Stimulated activated CD8-positive, alpha-beta memory T cell treated with anti-CD3 and anti-CD28 coated beads, Interleukin-15, amount 100 ng/mL, for 1 hour (primary cell): Measurements from ENCODE around the gene KRTAP5-6.

Experiments used
- DNase-seq: peaks from one replicate; pipeline ENCODE4 v3.0.0-alpha.2; 2020; ENCODE audit warnings: low read depth

The KRTAP5-6 gene

GRCh38 chr11:1702506-1702905 is 5.5 kb downstream of the KRTAP5-6 start:
- DNase-seq: no peak

DNA sequence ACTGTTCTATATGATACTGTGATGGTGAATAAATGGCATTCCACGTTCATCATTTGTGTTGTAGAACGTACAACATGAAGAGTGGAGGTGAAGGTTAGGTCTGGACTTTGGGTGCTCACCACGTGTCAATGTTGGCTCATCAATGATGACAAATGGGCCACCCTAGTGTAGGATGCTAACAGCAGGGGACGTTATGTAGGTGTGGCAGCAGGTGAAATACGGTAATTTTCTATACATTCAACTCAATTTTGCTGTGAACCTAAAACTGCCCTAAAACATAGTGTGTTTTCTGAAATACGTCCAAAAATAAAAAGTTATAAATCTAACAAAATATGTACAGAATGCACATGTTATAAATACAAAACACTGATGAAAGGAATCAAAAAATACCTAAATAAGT is 6.2 kb downstream of the KRTAP5-6 start:
- no peak for DNase-seq

- no peak for DNase-seq
Measured at GRCh38 chr11:1705126-1706052, 8.4 kb downstream of the KRTAP5-6 start.

GRCh38 chr11:1706634-1707400 is 9.8 kb downstream of the KRTAP5-6 start:
- no peak for DNase-seq

- no peak for DNase-seq
Measured at GRCh38 chr11:1707751-1708150, 10.8 kb downstream of the KRTAP5-6 start.

GRCh38 chr11:1708716-1709115 is 11.7 kb downstream of the KRTAP5-6 start:
- no peak for DNase-seq

GRCh38 chr11:1714908-1715885 is 18.2 kb downstream of the KRTAP5-6 start:
- no peak for DNase-seq

DNA sequence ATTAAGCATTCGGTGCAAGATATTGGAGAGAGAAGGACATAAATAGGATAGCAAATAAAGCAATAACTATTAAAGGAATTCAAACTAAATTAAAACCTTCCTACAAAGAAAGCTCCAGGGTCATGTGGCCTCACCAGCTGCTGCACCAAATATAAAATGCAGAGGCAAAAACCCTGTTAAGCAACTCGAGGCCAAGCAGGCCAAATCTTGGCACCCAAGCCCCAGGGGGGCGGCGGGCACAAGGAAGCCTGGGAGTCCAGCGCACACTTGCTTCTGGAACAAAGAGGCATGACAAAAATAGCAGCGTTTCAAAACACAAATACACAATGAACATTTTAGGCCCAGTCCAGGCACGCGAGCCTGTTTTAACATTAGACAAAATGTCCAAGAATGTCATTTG is 20.8 kb downstream of the KRTAP5-6 start:
- DNase-seq: no peak

- DNase-seq: no peak
Measured at GRCh38 chr11:1718326-1718725, 21.3 kb downstream of the KRTAP5-6 start.

- no peak for DNase-seq
Measured at GRCh38 chr11:1719781-1720180, 22.8 kb downstream of the KRTAP5-6 start.

GRCh38 chr11:1727096-1727690 is 30.2 kb downstream of the KRTAP5-6 start:
- no peak for DNase-seq

GRCh38 chr11:1727861-1728260 is 30.9 kb downstream of the KRTAP5-6 start:
- no peak for DNase-seq

- DNase-seq: no peak
Measured at GRCh38 chr11:1728301-1728700, 31.3 kb downstream of the KRTAP5-6 start.

DNA sequence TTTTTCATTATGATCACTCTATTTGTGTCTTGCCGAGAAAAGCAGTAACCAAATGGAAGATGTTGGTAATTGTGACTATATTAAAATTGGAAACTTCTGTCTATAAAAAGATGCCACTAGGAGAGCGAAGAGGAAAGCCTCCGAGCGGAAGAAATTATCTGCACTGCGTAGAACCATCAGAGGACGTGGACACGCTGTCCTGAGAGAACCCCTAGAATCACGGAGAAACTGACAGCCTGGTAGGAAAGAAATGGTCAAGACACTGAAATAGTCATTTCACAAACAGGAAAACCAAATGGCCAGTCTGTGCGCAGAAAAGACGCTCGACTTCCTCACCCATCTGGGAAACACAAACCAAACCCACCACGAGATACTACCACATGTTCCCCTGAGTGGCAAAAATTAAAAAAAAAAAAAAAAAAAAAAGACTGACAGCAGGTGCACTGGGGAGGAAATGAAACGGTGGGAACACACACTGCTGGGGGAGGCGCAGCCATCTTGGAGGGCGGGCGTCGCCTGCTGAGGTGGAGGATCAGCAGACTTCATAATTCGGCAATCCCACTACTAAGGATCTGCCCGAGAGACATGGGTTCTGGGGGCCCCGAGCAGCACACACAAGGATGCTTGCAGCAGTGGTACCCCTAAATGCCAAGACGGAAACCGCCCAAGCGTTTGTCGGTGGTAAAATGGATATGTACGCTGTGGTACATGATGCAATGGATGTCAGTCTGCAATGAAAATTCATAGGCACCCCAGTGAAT is 32.1 kb downstream of the KRTAP5-6 start:
- DNase-seq: no peak

- DNase-seq: no peak
Measured at GRCh38 chr11:1729692-1730011, 32.7 kb downstream of the KRTAP5-6 start.

- no peak for DNase-seq
Measured at GRCh38 chr11:1730059-1730629, 33.1 kb downstream of the KRTAP5-6 start.

DNA sequence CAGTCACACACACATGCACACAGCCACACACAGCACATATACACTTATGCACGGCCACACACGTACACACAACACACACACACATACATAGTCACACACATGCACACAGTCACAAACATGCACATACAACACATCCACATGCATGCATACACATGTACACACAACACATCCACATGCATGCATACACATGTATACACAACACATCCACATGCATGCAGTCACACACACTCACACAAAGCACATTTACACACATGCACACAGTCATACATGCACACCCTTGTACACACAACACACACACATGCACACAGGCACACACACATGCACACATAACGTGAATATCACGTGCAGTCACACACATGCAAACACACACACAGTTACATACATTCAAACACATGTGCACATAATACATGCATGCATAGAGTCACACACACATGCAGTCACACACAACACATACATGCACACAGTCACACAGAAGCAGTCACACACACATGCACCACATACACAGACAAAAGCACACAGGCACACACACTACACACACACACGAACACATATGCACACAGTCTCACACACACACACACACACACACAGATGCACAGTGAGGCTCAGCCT is 34.6 kb downstream of the KRTAP5-6 start:
- DNase-seq: no peak

- DNase-seq: no peak
Measured at GRCh38 chr11:1732418-1733008, 35.5 kb downstream of the KRTAP5-6 start.

GRCh38 chr11:1733009-1733715 is 36.2 kb downstream of the KRTAP5-6 start:
- DNase-seq: no peak
